Measurements from ENCODE around the gene ZC3H10. TPM values are rescaled to one million over a fixed set of nuclear protein-coding genes. Genes with fewer than 3 reads are reported as not detected.

ZC3H10 gene
- total RNA-seq, 4 donors from 2014 or later: 3.1 to 9.1 (median 3.7) TPM

GRCh38 chr12:56161690-56162351, 43.8 kb downstream of the ZC3H10 start:
- ATAC-seq: no peak
- H3K9me3 ChIP-seq: no peaks in the 10 kb centered on the region
- no peak for DNase-seq
- H3K4me3 ChIP-seq: no peak overlapping the region
- in situ Hi-C loops (cut with MboI; ENCODE audit: low sequenced_read_pairs in 4 of 4): no loop called here
- H3K36me3 ChIP-seq: peaks cover 0 to 75% of the 10 kb centered on the region in 2 donors
- intact Hi-C loops (cut with DNase I; ENCODE audit: low total_unique reads): no loop called here
- H3K4me1 ChIP-seq: peaks cover 28 to 42% of the 10 kb centered on the region in 2 donors
- no peaks in the 10 kb centered on the region for H3K27me3 ChIP-seq
- TF ChIP-seq POLR2A (IDR thresholded peaks at IDR 0.05) (no peak), CTCF (IDR thresholded peaks at IDR 0.05 in 4 of 5, conservative IDR thresholded peaks at IDR 0.05 in 1 of 5) (no peak)
- peak overlapping the region; percentile 87 to 97 (median 96) for H3K27ac ChIP-seq

GRCh38 chr12:56162468-56163290, 44.6 kb downstream of the ZC3H10 start:
- DNase-seq (no peak), ATAC-seq (no peak)
- Histone ChIP-seq H3K36me3 (peaks cover 0 to 84% of the 10 kb centered on the region in 2 donors), H3K4me1 (peaks cover 28 to 33% of the 10 kb centered on the region in 2 donors), H3K27me3 (no peaks in the 10 kb centered on the region), H3K4me3 (no peak overlapping the region), H3K9me3 (no peaks in the 10 kb centered on the region), H3K27ac (peak overlapping the region; percentile 23 to 97 (median 91))
- TF ChIP-seq CTCF (IDR thresholded peaks at IDR 0.05 in 4 of 5, conservative IDR thresholded peaks at IDR 0.05 in 1 of 5) (no peak), POLR2A (IDR thresholded peaks at IDR 0.05) (no peak)
- in situ Hi-C loops (cut with MboI; ENCODE audit: low sequenced_read_pairs in 4 of 4) (no loop called here), intact Hi-C loops (cut with DNase I; ENCODE audit: low total_unique reads) (no loop called here)

- Histone ChIP-seq H3K27ac (peak overlapping the region in 1 of 4 donors; percentile 95), H3K36me3 (peaks cover 0 to 94% of the 10 kb centered on the region in 2 donors), H3K27me3 (no peaks in the 10 kb centered on the region), H3K4me1 (peaks cover 28 to 31% of the 10 kb centered on the region in 2 donors), H3K9me3 (no peaks in the 10 kb centered on the region), H3K4me3 (no peak overlapping the region)
- in situ Hi-C loops (cut with MboI; ENCODE audit: low sequenced_read_pairs in 4 of 4): no loop called here
- intact Hi-C loops (cut with DNase I; ENCODE audit: low total_unique reads): no loop called here
- ATAC-seq: no peak
- no peak for DNase-seq
- no peak for TF ChIP-seq POLR2A (IDR thresholded peaks at IDR 0.05)
- TF ChIP-seq CTCF (IDR thresholded peaks at IDR 0.05 in 4 of 5, conservative IDR thresholded peaks at IDR 0.05 in 1 of 5): no peak
Observed at GRCh38 chr12:56163533-56164344, 45.7 kb downstream of the ZC3H10 start.

- ATAC-seq (no peak), DNase-seq (no peak)
- no peaks in the 10 kb centered on the region for H3K9me3 ChIP-seq
- H3K4me1 ChIP-seq: peaks cover 26 to 28% of the 10 kb centered on the region in 2 donors
- no peak overlapping the region for H3K4me3 ChIP-seq
- in situ Hi-C loops (cut with MboI; ENCODE audit: low sequenced_read_pairs in 4 of 4): no loop called here
- TF ChIP-seq CTCF (IDR thresholded peaks at IDR 0.05 in 4 of 5, conservative IDR thresholded peaks at IDR 0.05 in 1 of 5): no peak
- no peak for TF ChIP-seq POLR2A (IDR thresholded peaks at IDR 0.05)
- intact Hi-C loops (cut with DNase I; ENCODE audit: low total_unique reads): no loop called here
- H3K27me3 ChIP-seq: no peaks in the 10 kb centered on the region
- peaks cover 0 to 100% of the 10 kb centered on the region in 2 donors for H3K36me3 ChIP-seq
- H3K27ac ChIP-seq: no peak overlapping the region
Observed at GRCh38 chr12:56164345-56164729, 46.3 kb downstream of the ZC3H10 start.
